GM08714 (cell line): ENCODE results near the gene RALGAPA2.

ENCODE experiments used
- H3K4me3 ChIP-seq: fragments of 200-500 bp; sonication (Bioruptor generic); 2 replicates; pipeline ENCODE4 v1.5.1; 2014; ENCODE audit warnings: mild to moderate bottlenecking, low read length, inconsistent platforms
- ZNF274 ChIP-seq: IDR thresholded peaks from 2 replicates; pipeline ENCODE4 v1.6.1; 2012; ENCODE audit warnings: mild to moderate bottlenecking, low read depth, low read length

RALGAPA2 gene

GRCh38 chr20:20712474-20713243 lies at the start of gene RALGAPA2:
Gene RALGAPA2 (minus strand): TSS chr20:20712644. CDS start chr20:20712480, 164 bp downstream.
- peak within 1 kb of the TSS; percentile 99 for H3K4me3 ChIP-seq
- no peak for TF ChIP-seq ZNF274

- H3K4me3 ChIP-seq: no peak overlapping the region
- TF ChIP-seq ZNF274: no peak
Observed at GRCh38 chr20:20761301-20761700, 48.9 kb upstream of the RALGAPA2 start.

DNA sequence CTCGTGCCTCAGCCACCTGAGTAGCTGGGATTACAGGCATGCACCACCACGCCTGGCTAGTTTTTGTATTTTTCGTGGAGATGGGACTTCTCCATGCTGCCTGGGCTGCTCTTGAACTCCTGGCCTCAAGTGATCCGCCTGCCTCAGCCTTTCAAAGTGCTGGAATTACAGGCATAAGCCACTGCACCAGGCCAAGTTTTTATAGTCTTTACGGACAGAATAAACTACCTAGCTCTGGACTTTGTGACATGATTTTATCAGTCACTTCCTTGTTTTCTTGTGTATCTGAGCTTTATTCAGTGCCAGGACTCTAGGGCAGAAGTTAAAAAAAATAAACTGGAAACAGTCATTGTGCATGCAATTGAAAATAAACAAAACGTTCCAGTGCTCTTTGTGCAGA lies 46.7 kb upstream of the RALGAPA2 start:
- TF ChIP-seq ZNF274: no peak
- no peak overlapping the region for H3K4me3 ChIP-seq

- H3K4me3 ChIP-seq: no peak overlapping the region
- no peak for TF ChIP-seq ZNF274
Observed at GRCh38 chr20:20755674-20756319, 43.4 kb upstream of the RALGAPA2 start.

DNA sequence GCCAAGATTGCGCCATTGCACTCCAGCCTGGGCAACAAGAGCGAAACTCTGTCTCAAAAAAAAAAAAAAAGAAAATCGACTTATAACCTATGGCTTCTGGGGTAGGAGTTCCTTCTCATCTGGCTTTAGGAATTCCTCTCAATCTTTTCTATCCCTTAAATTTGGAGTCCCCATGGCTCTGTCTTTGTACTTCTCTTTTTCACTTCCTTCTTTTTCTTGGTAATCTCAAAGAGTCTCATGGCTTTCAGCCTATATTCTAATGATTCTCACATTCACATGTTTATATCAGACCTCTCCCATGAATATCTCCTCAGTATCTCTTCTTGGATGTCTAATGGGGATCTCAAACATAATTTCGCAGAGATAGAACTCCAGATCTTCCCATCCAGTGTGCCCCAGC lies 42.8 kb upstream of the RALGAPA2 start:
- H3K4me3 ChIP-seq: no peak overlapping the region
- no peak for TF ChIP-seq ZNF274

- TF ChIP-seq ZNF274: no peak
- no peak overlapping the region for H3K4me3 ChIP-seq
Observed at GRCh38 chr20:20754714-20755113, 42.3 kb upstream of the RALGAPA2 start.

GRCh38 chr20:20752712-20753111 lies 40.3 kb upstream of the RALGAPA2 start:
- no peak overlapping the region for H3K4me3 ChIP-seq
- TF ChIP-seq ZNF274: no peak

DNA sequence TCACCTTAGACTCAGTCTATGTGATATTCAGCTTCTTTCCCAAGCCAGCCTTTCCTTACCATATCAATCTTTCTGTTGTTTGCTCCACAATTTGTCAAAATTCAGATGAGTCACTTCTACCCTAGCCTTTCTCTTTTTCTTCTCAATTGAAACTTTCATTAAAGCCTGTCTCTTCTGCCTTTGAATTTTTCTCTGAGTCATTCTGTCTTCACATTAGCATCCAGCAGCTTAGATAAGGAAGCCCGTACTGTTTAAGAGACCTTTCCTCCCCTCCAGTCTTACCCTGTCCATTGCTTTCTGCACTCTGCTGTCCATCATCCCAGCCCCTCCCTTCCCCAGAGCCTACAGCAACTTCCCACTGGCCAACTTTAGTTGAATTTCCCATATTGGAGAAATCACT lies 34.9 kb upstream of the RALGAPA2 start:
- TF ChIP-seq ZNF274: no peak
- H3K4me3 ChIP-seq: no peak overlapping the region

DNA sequence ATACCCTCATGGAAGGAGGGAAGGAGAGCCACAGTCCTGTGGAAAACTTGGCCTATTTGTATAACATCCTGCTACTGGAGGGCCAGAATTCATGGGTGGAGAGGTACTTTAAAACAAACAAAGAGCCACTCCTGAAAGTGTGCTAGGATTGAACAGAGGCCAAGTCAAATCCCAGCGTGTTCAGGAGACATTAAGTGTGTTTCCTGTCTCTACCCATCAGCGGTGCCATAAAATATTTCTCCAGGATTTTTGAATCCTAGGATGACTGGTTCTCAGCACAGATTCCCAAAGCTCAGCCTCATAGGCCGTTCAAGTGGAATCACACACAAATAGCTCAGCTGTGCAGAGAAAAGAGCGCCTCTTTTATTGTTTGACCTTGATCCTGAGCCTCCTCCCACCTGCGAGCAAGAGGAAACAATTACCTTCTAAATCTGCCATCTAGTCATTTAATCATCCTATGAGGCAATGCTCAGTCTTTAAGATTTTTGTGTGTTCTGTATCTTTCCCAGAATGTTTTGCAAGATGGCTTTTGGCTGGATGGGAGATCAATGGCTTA lies 31.8 kb upstream of the RALGAPA2 start:
- H3K4me3 ChIP-seq: no peak overlapping the region; the same call in 1 of the 2 replicates
- TF ChIP-seq ZNF274: no peak

DNA sequence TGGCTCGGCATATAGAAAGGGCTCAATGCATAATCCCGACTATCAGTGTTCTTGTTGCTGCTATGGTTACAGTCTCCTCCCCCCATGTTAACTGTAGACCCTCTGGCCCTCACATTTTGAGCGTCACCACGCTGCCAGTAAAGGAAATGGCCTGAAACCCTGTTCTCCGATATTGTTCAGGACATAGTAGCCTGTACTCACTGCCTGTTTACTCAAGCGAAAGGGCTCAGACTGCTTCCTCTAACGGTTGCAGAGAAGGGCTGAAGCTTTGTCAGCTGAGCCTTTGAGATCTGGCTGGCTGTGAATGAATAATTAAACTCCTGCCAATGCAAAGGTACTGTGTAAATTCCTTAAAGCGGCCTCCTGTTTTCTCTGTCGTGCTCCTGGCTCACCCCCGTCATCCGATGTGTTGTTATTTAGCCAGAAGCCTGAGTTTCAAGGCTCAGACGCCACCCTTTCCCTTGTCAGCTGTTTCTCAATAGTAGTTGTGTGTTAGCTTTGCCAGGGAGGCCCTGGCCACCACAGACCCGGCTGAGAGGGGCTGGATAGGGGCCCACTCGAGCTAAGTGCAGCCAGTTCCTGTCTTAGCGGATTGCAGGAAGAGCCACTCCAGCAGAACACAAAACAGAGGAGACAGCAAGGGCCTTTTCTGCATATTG lies 31.2 kb upstream of the RALGAPA2 start:
- TF ChIP-seq ZNF274: no peak
- H3K4me3 ChIP-seq: no peak overlapping the region; the same call in 1 of the 2 replicates

GRCh38 chr20:20741087-20742045 lies 28.9 kb upstream of the RALGAPA2 start:
- TF ChIP-seq ZNF274: no peak
- no peak overlapping the region for H3K4me3 ChIP-seq

- H3K4me3 ChIP-seq: no peak overlapping the region
- no peak for TF ChIP-seq ZNF274
Observed at GRCh38 chr20:20740541-20740940, 28.1 kb upstream of the RALGAPA2 start.

GRCh38 chr20:20737158-20737557 lies 24.7 kb upstream of the RALGAPA2 start:
- no peak overlapping the region for H3K4me3 ChIP-seq
- no peak for TF ChIP-seq ZNF274

DNA sequence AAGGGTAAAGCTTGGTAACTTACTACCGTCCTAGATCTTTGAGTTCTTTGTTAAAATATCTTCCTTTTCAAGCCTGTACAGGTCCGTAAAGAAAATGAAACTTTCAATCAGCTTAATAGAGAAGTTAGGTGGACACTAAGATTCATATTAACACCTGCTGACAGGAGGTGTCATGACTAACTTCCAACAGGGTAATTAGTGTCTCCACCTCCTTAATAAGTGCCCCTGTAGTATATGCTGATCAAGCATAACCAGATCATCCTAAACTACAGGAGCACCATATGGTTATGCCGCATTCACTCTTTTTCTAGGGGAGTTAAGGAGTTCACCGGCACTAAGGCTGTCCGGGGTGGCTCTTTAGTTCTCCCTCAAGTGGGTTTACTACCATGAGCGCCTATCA lies 23.9 kb upstream of the RALGAPA2 start:
- no peak for TF ChIP-seq ZNF274

More for the DNA sequence above, 23.9 kb upstream of the RALGAPA2 start:
- H3K4me3 ChIP-seq: no peak overlapping the region
